K562 (cell line): Measurements from ENCODE around the gene RIN3. TPM values are rescaled to one million over a fixed set of nuclear protein-coding genes. Genes with fewer than 3 reads are reported as not detected.

ENCODE experiments used
- ATAC-seq: fragments of 200-7000 bp; cut with Tn5 transposase; 3 replicates; pipeline ENCODE4 v1.9.1; 2020; ENCODE audit warnings: moderate library complexity
- BruUV-seq: library from RNA; stranded (reverse); fragments of 400-500 nt; replicated peaks from 2 replicates; lab custom pipeline; 2021; lab: Mats Ljungman, UMichigan
- CTCF ChIA-PET: fragments of 300-600 bp; formaldehyde crosslinking; extraction: SDS; loops from one replicate; lab custom pipeline; 2021; ENCODE audit warnings: low intra/inter-chr PET ratio; lab: Yijun Ruan, JAX
- POLR2A ChIA-PET: fragments of 300-600, 350-650 bp; sonication (Branson Sonifier 250); formaldehyde crosslinking; extraction: SDS; loops from one replicate; lab custom pipeline; 2021; ENCODE audit warnings: antibody characterized with exemption, inconsistent platforms; lab: Yijun Ruan, JAX
- DNase-seq, 4 experiments: peaks; one replicate each; pipeline versions ENCODE4 v3.0.0 to v3.0.0-alpha.2; 2011 to 2018; ENCODE audit warnings: low spot score in 3 of 4, mixed read lengths in 3 of 4; ENCODE audit errors: extremely low read depth in 1 of 4
- FAIRE-seq: peaks from 2 replicates; lab custom pipeline; 2011; peaks lifted over from hg19 to GRCh38; lab: Jason Lieb, UNC
- H2AFZ ChIP-seq: 2 replicates; pipeline ENCODE4 v1.6.0; 2011; ENCODE audit warnings: low read depth, low read length, control low read depth, inconsistent platforms
- H3K27ac ChIP-seq: fragments of 200-600 bp; 3 replicates; pipeline ENCODE4 v1.8.0; 2011; ENCODE audit warnings: low read depth, mild to moderate bottlenecking, control low read depth, inconsistent platforms, low read length, moderate library complexity, mixed read lengths; ENCODE audit errors: extremely low read depth
- H3K27me3 ChIP-seq, 2 experiments: fragments of 300-600 bp in 1 of 2; 2 replicates in 1 of 2; 3 replicates in 1 of 2; pipeline versions ENCODE4 v1.6.0 to v1.8.0; 2011; ENCODE audit warnings: inconsistent platforms in 2 of 2, low read length in 2 of 2, mild to moderate bottlenecking in 1 of 2, mixed read lengths in 1 of 2, moderate library complexity in 1 of 2; ENCODE audit not compliant: control insufficient read depth in 2 of 2, insufficient read depth in 2 of 2
- H3K36me3 ChIP-seq: fragments of 300-600 bp; 3 replicates; pipeline ENCODE4 v1.8.0; 2011; ENCODE audit warnings: mild to moderate bottlenecking, low read length, inconsistent platforms; ENCODE audit not compliant: control insufficient read depth, insufficient read depth
- H3K4me1 ChIP-seq, 2 experiments: fragments of 200-600 bp in 1 of 2; replicated peaks in 1 of 2; 2 replicates in 1 of 2; 3 replicates in 1 of 2; pipeline versions ENCODE4 v1.5.1 to v1.8.0; 2011; ENCODE audit warnings: inconsistent platforms in 2 of 2, low read length in 2 of 2, mild to moderate bottlenecking in 1 of 2, mixed read lengths in 1 of 2, moderate library complexity in 1 of 2; ENCODE audit not compliant: control insufficient read depth in 2 of 2, insufficient read depth in 2 of 2
- H3K4me2 ChIP-seq: 2 replicates; pipeline ENCODE4 v1.6.1; 2011; ENCODE audit warnings: low read length, control low read depth, inconsistent platforms, mixed read lengths; ENCODE audit not compliant: insufficient read depth
- H3K4me3 ChIP-seq: fragments of 200-600 bp; sonication (generic), shearing (Covaris generic); 2 replicates; pipeline ENCODE4 v1.5.1; 2016; ENCODE audit warnings: control low read depth, inconsistent platforms
- H3K79me2 ChIP-seq: fragments of 200-600 bp; 3 replicates; pipeline ENCODE4 v1.8.0; 2011; ENCODE audit warnings: low read length, inconsistent platforms; ENCODE audit not compliant: control insufficient read depth, insufficient read depth
- H3K9ac ChIP-seq, 2 experiments: 2 replicates each; pipeline versions ENCODE4 v1.6.0 to v1.6.1; 2011; ENCODE audit warnings: low read depth in 2 of 2, low read length in 2 of 2, control low read depth in 1 of 2, inconsistent platforms in 1 of 2, mild to moderate bottlenecking in 1 of 2, mixed read lengths in 1 of 2; ENCODE audit not compliant: insufficient read depth in 1 of 2
- H3K9me1 ChIP-seq: one replicate; pipeline ENCODE4 v1.6.0; 2011; ENCODE audit warnings: inconsistent platforms, mild to moderate bottlenecking, low read length, moderate library complexity; ENCODE audit not compliant: control insufficient read depth, insufficient read depth
- H3K9me3 ChIP-seq: replicated peaks from 2 replicates; pipeline ENCODE4 v1.5.1; 2011; ENCODE audit warnings: low read depth, low read length, inconsistent platforms; ENCODE audit not compliant: control insufficient read depth, insufficient read depth
- H4K20me1 ChIP-seq: replicated peaks from 2 replicates; pipeline ENCODE4 v1.6.1; 2011; ENCODE audit warnings: low read length, inconsistent platforms, mixed read lengths; ENCODE audit not compliant: control insufficient read depth, insufficient read depth
- BRD9 ChIP-seq: fragments of 450-650 bp; IDR thresholded peaks from 2 replicates; pipeline ENCODE4 v1.6.1; 2018; ENCODE audit warnings: low read depth; ENCODE audit not compliant: partially characterized antibody
- CREBBP ChIP-seq: IDR thresholded peaks from one replicate; pipeline ENCODE4 v1.6.1; 2012; ENCODE audit warnings: low read depth, mild to moderate bottlenecking, control low read depth, inconsistent platforms, low read length
- TCFL5 ChIP-seq: fragments of 250-450 bp; sonication (Bioruptor Pico); conservative IDR thresholded peaks from 2 replicates; pipeline ENCODE4 v1.6.1; 2021; ENCODE audit warnings: mild to moderate bottlenecking, moderate library complexity, matching md5 sums
- THAP12 ChIP-seq: fragments of 250-450 bp; sonication (Bioruptor Pico); IDR thresholded peaks from 2 replicates; pipeline ENCODE4 v1.9.0; 2021; ENCODE audit warnings: mild to moderate bottlenecking, inconsistent platforms
- ZNF324 ChIP-seq: fragments of 250-450 bp; sonication (Bioruptor Pico); IDR thresholded peaks from 2 replicates; pipeline ENCODE4 v1.4.0; 2020; ENCODE audit warnings: mild to moderate bottlenecking
- WGBS: fragments of 100-300 bp; shearing (Covaris generic); methylation state at CpG from one replicate; pipeline ENCODE4 v1.1.6; 2016; ENCODE audit warnings: low coverage, mixed read lengths; ENCODE audit not compliant: insufficient coverage; ENCODE audit errors: missing lambda C conversion rate; 5-methylcytosine and 5-hydroxymethylcytosine counted together
- in situ Hi-C: fragments of 300-500 bp; cut with MboI; formaldehyde crosslinking; loops from 4 replicates; pipeline ENCODE4 v1.15.0; 2018; ENCODE audit warnings: inconsistent platforms, mixed read lengths
- intact Hi-C: fragments of 100-400 bp; cut with micrococcal nuclease; formaldehyde crosslinking; loops from 2 replicates; pipeline ENCODE4 v1.14.2; 2022
- polyA plus RNA-seq, 8 experiments: library from polyadenylated mRNA; depleted of rRNA in 4 of 8; stranded (reverse) in 5 of 8; unstranded in 3 of 8; fragments of >200 nt; fragmentation: Nextera tagmentation in 2 of 8; fragmentation: Illumina TruSeq in 1 of 8; extraction: Ambion mirVana in 2 of 8; extraction: Trizol in 1 of 8; gene quantifications; 2 replicates each; pipeline versions ENCODE4 v1.2.1 to v1.2.3, GENCODE V29; 2011 to 2014; ENCODE audit warnings: inconsistent platforms in 1 of 8, missing spikeins in 1 of 8
- total RNA-seq, 7 experiments: library from RNA; depleted of rRNA in 6 of 7; stranded (reverse); fragments of >200 nt in 6 of 7; fragmentation: Illumina TruSeq in 2 of 7; extraction: Trizol in 2 of 7; gene quantifications; 2 replicates each; pipeline versions ENCODE4 v1.2.1 to v1.2.3, GENCODE V29; 2011 to 2021; ENCODE audit warnings: low replicate concordance in 1 of 7
- TF ChIP-seq, protein P1 (sequence below): sonication (generic); formaldehyde crosslinking; IDR thresholded peaks from 2 replicates; pipeline ENCODE4 v1.9.0; 2022; ENCODE audit warnings: mild to moderate bottlenecking, missing genetic modification reagents

RIN3 gene
- total and polyA plus RNA-seq, 9 of the 15 experiments (the other 6 are each of a cell fraction or from before 2014, with no cell fraction given), result 0.01 to 0.49 (median 0.08) TPM; not detected in 5

DNA sequence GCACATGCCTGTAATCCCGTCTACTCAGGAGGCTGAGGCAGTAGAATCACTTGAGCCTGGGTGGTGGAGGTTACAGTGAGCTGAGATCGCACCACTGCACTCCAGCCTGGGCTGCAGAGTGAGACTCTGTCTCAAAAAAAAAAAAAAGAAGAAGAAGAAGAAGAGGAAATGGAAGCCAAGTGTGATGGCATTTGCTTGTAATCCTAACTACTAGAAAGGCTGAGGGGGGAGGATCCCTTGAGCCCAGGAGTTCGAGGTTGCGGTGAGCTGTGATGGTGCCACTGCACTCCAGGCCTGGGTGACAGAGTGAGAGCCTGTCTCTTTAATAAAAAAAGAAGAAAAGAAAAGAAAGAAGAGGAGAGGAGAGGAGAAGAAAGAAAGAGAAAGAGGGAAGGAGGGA, 182.8 kb downstream of the RIN3 start:
- peaks cover 0 to 21% of the 10 kb centered on the region in 2 experiments; a peak in 3 of 5 replicates for H3K27me3 ChIP-seq
- no peaks in the 10 kb centered on the region for H3K36me3 ChIP-seq
- no peak for TF ChIP-seq BRD9
- TF ChIP-seq TCFL5 (CRISPR knock-in tag), result no peak
- no peak for TF ChIP-seq ZNF324 (CRISPR knock-in tag)
- no peak for TF ChIP-seq THAP12 (CRISPR knock-in tag)
- TF ChIP-seq CREBBP, result no peak
- TF ChIP-seq, protein P1, sequence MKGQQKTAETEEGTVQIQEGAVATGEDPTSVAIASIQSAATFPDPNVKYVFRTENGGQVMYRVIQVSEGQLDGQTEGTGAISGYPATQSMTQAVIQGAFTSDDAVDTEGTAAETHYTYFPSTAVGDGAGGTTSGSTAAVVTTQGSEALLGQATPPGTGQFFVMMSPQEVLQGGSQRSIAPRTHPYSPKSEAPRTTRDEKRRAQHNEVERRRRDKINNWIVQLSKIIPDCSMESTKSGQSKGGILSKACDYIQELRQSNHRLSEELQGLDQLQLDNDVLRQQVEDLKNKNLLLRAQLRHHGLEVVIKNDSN (CRISPR knock-in tag), result no peak
- TF ChIP-seq, all 486 proteins: peak for 0
- H2AFZ ChIP-seq, result no peak overlapping the region
- no peak for ATAC-seq
- in situ Hi-C loops (no loop called here), intact Hi-C loops (no loop called here)
- no TSS peak for BruUV-seq
- DNase-seq, result no peak
- no peak overlapping the region for H3K4me2 ChIP-seq
- no peaks in the 10 kb centered on the region for H4K20me1 ChIP-seq
- CTCF ChIA-PET, result interaction anchor here (0.5 to 0.6 kb wide), 2 partner anchors 8 to 522 kb away, joined by 3 to 7 read pairs; no protein-coding TSS in a partner anchor
- H3K9me1 ChIP-seq, result no peaks in the 10 kb centered on the region
- POLR2A ChIA-PET, result no interaction called here
- H3K4me1 ChIP-seq, result no peaks in the 10 kb centered on the region
- no peaks in the 10 kb centered on the region for H3K9me3 ChIP-seq
- FAIRE-seq, result no peak
- no peak overlapping the region for H3K9ac ChIP-seq
- 0% methylated on average over 1 of the region's 4 CpGs for WGBS
- no peak overlapping the region for H3K27ac ChIP-seq
- no peak overlapping the region for H3K4me3 ChIP-seq
- no peaks in the 10 kb centered on the region for H3K79me2 ChIP-seq
